HG03520 (cell line): ENCODE measurements around the gene SH3BP5.

ENCODE experiments used
- ATAC-seq: cut with Tn5 transposase; IDR thresholded peaks from one replicate; pipeline ENCODE4 v1.9.1; 2021; ENCODE audit warnings: mild to moderate bottlenecking, moderate library complexity; ENCODE audit not compliant: unreplicated experiment

Gene SH3BP5

GRCh38 chr3:15300323-15301078 lies 31.9 kb downstream of the SH3BP5 start:
- ATAC-seq: no peak

GRCh38 chr3:15299036-15299435 lies 33.4 kb downstream of the SH3BP5 start:
- no peak for ATAC-seq

GRCh38 chr3:15298504-15298903 lies 33.9 kb downstream of the SH3BP5 start:
- ATAC-seq: no peak

- ATAC-seq: no peak
Measured at GRCh38 chr3:15297608-15298350, 34.6 kb downstream of the SH3BP5 start.

GRCh38 chr3:15295506-15295905 lies 36.9 kb downstream of the SH3BP5 start:
- no peak for ATAC-seq

GRCh38 chr3:15294929-15295328 lies 37.5 kb downstream of the SH3BP5 start:
- ATAC-seq: no peak

GRCh38 chr3:15292765-15293522 lies 39.4 kb downstream of the SH3BP5 start:
- no peak for ATAC-seq

GRCh38 chr3:15291589-15292541 lies 40.5 kb downstream of the SH3BP5 start:
- ATAC-seq: peak; percentile 90

GRCh38 chr3:15290736-15291135 lies 41.6 kb downstream of the SH3BP5 start:
- ATAC-seq: no peak

GRCh38 chr3:15289661-15290060 lies 42.7 kb downstream of the SH3BP5 start:
- no peak for ATAC-seq

- no peak for ATAC-seq
Measured at GRCh38 chr3:15288331-15289035, 43.9 kb downstream of the SH3BP5 start.

GRCh38 chr3:15287565-15288330 lies 44.6 kb downstream of the SH3BP5 start:
- no peak for ATAC-seq

- ATAC-seq: no peak
Measured at GRCh38 chr3:15286022-15286421, 46.4 kb downstream of the SH3BP5 start.

- ATAC-seq: no peak
Measured at GRCh38 chr3:15284121-15284889, 48.1 kb downstream of the SH3BP5 start.

- ATAC-seq: no peak
Measured at GRCh38 chr3:15283702-15284101, 48.7 kb downstream of the SH3BP5 start.

- no peak for ATAC-seq
Measured at GRCh38 chr3:15281817-15282216, 50.6 kb downstream of the SH3BP5 start.

- no peak for ATAC-seq
Measured at GRCh38 chr3:15280853-15281532, 51.4 kb downstream of the SH3BP5 start.
